ENCODE data around the gene OPRL1.
A peak's percentile ranks its signal among the peaks of the same experiment; 100 is the strongest.

OPRL1 gene

GRCh38 chr20:64129146-64129782, 49.4 kb downstream of the OPRL1 start:
- peaks cover 2% of the 10 kb centered on the region for H3K27me3 ChIP-seq (ENCODE audit: insufficient read depth, low read length)
- H2AFZ ChIP-seq (ENCODE audit: insufficient read depth, low read length, poor library complexity): no peak overlapping the region
- H3K4ac ChIP-seq (ENCODE audit: low read depth, low read length): no peak overlapping the region
- no peak overlapping the region for H3K23ac ChIP-seq (ENCODE audit: low read length)
- no peak overlapping the region for H4K91ac ChIP-seq (ENCODE audit: low read depth, low read length)
- no peak overlapping the region for H4K8ac ChIP-seq (ENCODE audit: low read depth, low read length)
- no peak overlapping the region for H2AK5ac ChIP-seq (ENCODE audit: low read length)
- no peaks in the 10 kb centered on the region for H3K79me2 ChIP-seq (ENCODE audit: control insufficient read depth, insufficient read depth, low read length, poor library complexity)
- H3K79me1 ChIP-seq (ENCODE audit: low read length): no peaks in the 10 kb centered on the region
- H2BK120ac ChIP-seq (ENCODE audit: insufficient read depth, low read length, poor library complexity): no peak overlapping the region
- no CpG with 5 or more reads among the region's 11 CpGs for WGBS (ENCODE audit: extremely low coverage, insufficient coverage, insufficient read length)
- no peaks in the 10 kb centered on the region for H3K4me1 ChIP-seq (ENCODE audit: control insufficient read depth in 1 of 2, insufficient read depth in 2 of 2, low read length in 2 of 2)
- no peak overlapping the region for H2BK12ac ChIP-seq (ENCODE audit: low read length)
- peaks cover 2% of the 10 kb centered on the region for H3K9me3 ChIP-seq (ENCODE audit: insufficient read depth, low read depth, low read length)
- no peak overlapping the region for H2BK5ac ChIP-seq (ENCODE audit: low read depth, low read length, poor library complexity)
- no peak for DNase-seq
- no peaks in the 10 kb centered on the region for H3K36me3 ChIP-seq (ENCODE audit: control insufficient read depth in 1 of 2, insufficient read depth in 2 of 2, low read length in 2 of 2)
- H4K12ac ChIP-seq (ENCODE audit: low read depth, low read length): no peak overlapping the region
- H3K18ac ChIP-seq (ENCODE audit: low read length): no peak overlapping the region
- H3K4me3 ChIP-seq (ENCODE audit: low read depth, low read length): no peak overlapping the region
- no peak overlapping the region for H3K9ac ChIP-seq (ENCODE audit: low read length)
- no peak overlapping the region for H3K4me2 ChIP-seq (ENCODE audit: low read length)
- no peak overlapping the region for H3K27ac ChIP-seq (ENCODE audit: low read depth, low read length)
- no peak overlapping the region for H3K14ac ChIP-seq (ENCODE audit: low read length)

GRCh38 chr20:64130271-64130670, 50.4 kb downstream of the OPRL1 start:
- H4K91ac ChIP-seq (ENCODE audit: low read depth, low read length): no peak overlapping the region
- H3K27me3 ChIP-seq (ENCODE audit: insufficient read depth, low read length): peaks cover 2% of the 10 kb centered on the region
- H3K27ac ChIP-seq (ENCODE audit: low read depth, low read length): no peak overlapping the region
- H3K23ac ChIP-seq (ENCODE audit: low read length): no peak overlapping the region
- no peak overlapping the region for H3K18ac ChIP-seq (ENCODE audit: low read length)
- H2BK120ac ChIP-seq (ENCODE audit: insufficient read depth, low read length, poor library complexity): no peak overlapping the region
- H3K9ac ChIP-seq (ENCODE audit: low read length): no peak overlapping the region
- H3K4me3 ChIP-seq (ENCODE audit: low read depth, low read length): no peak overlapping the region
- no peaks in the 10 kb centered on the region for H3K79me2 ChIP-seq (ENCODE audit: control insufficient read depth, insufficient read depth, low read length, poor library complexity)
- no peak overlapping the region for H4K8ac ChIP-seq (ENCODE audit: low read depth, low read length)
- peaks cover 2% of the 10 kb centered on the region for H3K9me3 ChIP-seq (ENCODE audit: insufficient read depth, low read depth, low read length)
- DNase-seq: no peak
- H3K14ac ChIP-seq (ENCODE audit: low read length): no peak overlapping the region
- no peaks in the 10 kb centered on the region for H3K36me3 ChIP-seq (ENCODE audit: control insufficient read depth in 1 of 2, insufficient read depth in 2 of 2, low read length in 2 of 2)
- H3K4me2 ChIP-seq (ENCODE audit: low read length): no peak overlapping the region
- H2BK12ac ChIP-seq (ENCODE audit: low read length): no peak overlapping the region
- H2AFZ ChIP-seq (ENCODE audit: insufficient read depth, low read length, poor library complexity): no peak overlapping the region
- no CpG with 5 or more reads among the region's 5 CpGs for WGBS (ENCODE audit: extremely low coverage, insufficient coverage, insufficient read length)
- H4K12ac ChIP-seq (ENCODE audit: low read depth, low read length): no peak overlapping the region
- H2BK5ac ChIP-seq (ENCODE audit: low read depth, low read length, poor library complexity): no peak overlapping the region
- H3K4ac ChIP-seq (ENCODE audit: low read depth, low read length): no peak overlapping the region
- no peaks in the 10 kb centered on the region for H3K79me1 ChIP-seq (ENCODE audit: low read length)
- H3K4me1 ChIP-seq (ENCODE audit: control insufficient read depth in 1 of 2, insufficient read depth in 2 of 2, low read length in 2 of 2): no peaks in the 10 kb centered on the region
- H2AK5ac ChIP-seq (ENCODE audit: low read length): no peak overlapping the region

- no peaks in the 10 kb centered on the region for H3K4me1 ChIP-seq (ENCODE audit: control insufficient read depth in 1 of 2, insufficient read depth in 2 of 2, low read length in 2 of 2)
- no peak overlapping the region for H4K12ac ChIP-seq (ENCODE audit: low read depth, low read length)
- WGBS (ENCODE audit: extremely low coverage, insufficient coverage, insufficient read length): no CpG with 5 or more reads among the region's 10 CpGs
- peak overlapping the region; percentile 54 for H3K4me3 ChIP-seq (ENCODE audit: low read depth, low read length)
- H2AFZ ChIP-seq (ENCODE audit: insufficient read depth, low read length, poor library complexity): no peak overlapping the region
- no peak overlapping the region for H3K4ac ChIP-seq (ENCODE audit: low read depth, low read length)
- H3K9ac ChIP-seq (ENCODE audit: low read length): no peak overlapping the region
- H3K14ac ChIP-seq (ENCODE audit: low read length): no peak overlapping the region
- DNase-seq: no peak
- no peak overlapping the region for H3K4me2 ChIP-seq (ENCODE audit: low read length)
- H2BK5ac ChIP-seq (ENCODE audit: low read depth, low read length, poor library complexity): no peak overlapping the region
- no peak overlapping the region for H3K18ac ChIP-seq (ENCODE audit: low read length)
- H4K8ac ChIP-seq (ENCODE audit: low read depth, low read length): no peak overlapping the region
- no peak overlapping the region for H4K91ac ChIP-seq (ENCODE audit: low read depth, low read length)
- no peak overlapping the region for H3K23ac ChIP-seq (ENCODE audit: low read length)
- H3K79me2 ChIP-seq (ENCODE audit: control insufficient read depth, insufficient read depth, low read length, poor library complexity): no peaks in the 10 kb centered on the region
- H2AK5ac ChIP-seq (ENCODE audit: low read length): no peak overlapping the region
- H2BK120ac ChIP-seq (ENCODE audit: insufficient read depth, low read length, poor library complexity): no peak overlapping the region
- peaks cover 2% of the 10 kb centered on the region for H3K9me3 ChIP-seq (ENCODE audit: insufficient read depth, low read depth, low read length)
- H3K27ac ChIP-seq (ENCODE audit: low read depth, low read length): no peak overlapping the region
- no peak overlapping the region for H2BK12ac ChIP-seq (ENCODE audit: low read length)
- no peaks in the 10 kb centered on the region for H3K36me3 ChIP-seq (ENCODE audit: control insufficient read depth in 1 of 2, insufficient read depth in 2 of 2, low read length in 2 of 2)
- peaks cover 2% of the 10 kb centered on the region for H3K27me3 ChIP-seq (ENCODE audit: insufficient read depth, low read length)
- no peaks in the 10 kb centered on the region for H3K79me1 ChIP-seq (ENCODE audit: low read length)
Measured at GRCh38 chr20:64130876-64131275, 51.0 kb downstream of the OPRL1 start.

GRCh38 chr20:64131406-64131805, 51.5 kb downstream of the OPRL1 start:
- Histone ChIP-seq H2BK5ac (ENCODE audit: low read depth, low read length, poor library complexity) (no peak overlapping the region), H2AK5ac (ENCODE audit: low read length) (no peak overlapping the region), H3K18ac (ENCODE audit: low read length) (no peak overlapping the region), H4K91ac (ENCODE audit: low read depth, low read length) (no peak overlapping the region), H3K79me1 (ENCODE audit: low read length) (no peaks in the 10 kb centered on the region), H3K4ac (ENCODE audit: low read depth, low read length) (no peak overlapping the region), H2AFZ (ENCODE audit: insufficient read depth, low read length, poor library complexity) (no peak overlapping the region), H3K9ac (ENCODE audit: low read length) (no peak overlapping the region), H2BK12ac (ENCODE audit: low read length) (no peak overlapping the region), H3K27me3 (ENCODE audit: insufficient read depth, low read length) (peaks cover 2% of the 10 kb centered on the region), H4K12ac (ENCODE audit: low read depth, low read length) (no peak overlapping the region), H2BK120ac (ENCODE audit: insufficient read depth, low read length, poor library complexity) (no peak overlapping the region), H3K4me2 (ENCODE audit: low read length) (no peak overlapping the region), H3K36me3 (ENCODE audit: control insufficient read depth in 1 of 2, insufficient read depth in 2 of 2, low read length in 2 of 2) (no peaks in the 10 kb centered on the region), H3K14ac (ENCODE audit: low read length) (no peak overlapping the region), H3K4me1 (ENCODE audit: control insufficient read depth in 1 of 2, insufficient read depth in 2 of 2, low read length in 2 of 2) (no peaks in the 10 kb centered on the region), H3K23ac (ENCODE audit: low read length) (no peak overlapping the region), H3K79me2 (ENCODE audit: control insufficient read depth, insufficient read depth, low read length, poor library complexity) (no peaks in the 10 kb centered on the region), H3K27ac (ENCODE audit: low read depth, low read length) (no peak overlapping the region), H3K4me3 (ENCODE audit: low read depth, low read length) (no peak overlapping the region), H3K9me3 (ENCODE audit: insufficient read depth, low read depth, low read length) (peaks cover 2% of the 10 kb centered on the region), H4K8ac (ENCODE audit: low read depth, low read length) (no peak overlapping the region)
- no peak for DNase-seq
- WGBS (ENCODE audit: extremely low coverage, insufficient coverage, insufficient read length): no CpG with 5 or more reads among the region's 4 CpGs
